ENCODE measurements around the gene RTBDN.

RTBDN gene

GRCh38 chr19:12792051-12792852 is 42.1 kb downstream of the RTBDN start:
- H3K27ac ChIP-seq: peak overlapping the region; percentile 91
- TF ChIP-seq, protein P1, sequence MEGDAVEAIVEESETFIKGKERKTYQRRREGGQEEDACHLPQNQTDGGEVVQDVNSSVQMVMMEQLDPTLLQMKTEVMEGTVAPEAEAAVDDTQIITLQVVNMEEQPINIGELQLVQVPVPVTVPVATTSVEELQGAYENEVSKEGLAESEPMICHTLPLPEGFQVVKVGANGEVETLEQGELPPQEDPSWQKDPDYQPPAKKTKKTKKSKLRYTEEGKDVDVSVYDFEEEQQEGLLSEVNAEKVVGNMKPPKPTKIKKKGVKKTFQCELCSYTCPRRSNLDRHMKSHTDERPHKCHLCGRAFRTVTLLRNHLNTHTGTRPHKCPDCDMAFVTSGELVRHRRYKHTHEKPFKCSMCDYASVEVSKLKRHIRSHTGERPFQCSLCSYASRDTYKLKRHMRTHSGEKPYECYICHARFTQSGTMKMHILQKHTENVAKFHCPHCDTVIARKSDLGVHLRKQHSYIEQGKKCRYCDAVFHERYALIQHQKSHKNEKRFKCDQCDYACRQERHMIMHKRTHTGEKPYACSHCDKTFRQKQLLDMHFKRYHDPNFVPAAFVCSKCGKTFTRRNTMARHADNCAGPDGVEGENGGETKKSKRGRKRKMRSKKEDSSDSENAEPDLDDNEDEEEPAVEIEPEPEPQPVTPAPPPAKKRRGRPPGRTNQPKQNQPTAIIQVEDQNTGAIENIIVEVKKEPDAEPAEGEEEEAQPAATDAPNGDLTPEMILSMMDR (conservative IDR thresholded peaks at IDR 0.05): no peak

DNA sequence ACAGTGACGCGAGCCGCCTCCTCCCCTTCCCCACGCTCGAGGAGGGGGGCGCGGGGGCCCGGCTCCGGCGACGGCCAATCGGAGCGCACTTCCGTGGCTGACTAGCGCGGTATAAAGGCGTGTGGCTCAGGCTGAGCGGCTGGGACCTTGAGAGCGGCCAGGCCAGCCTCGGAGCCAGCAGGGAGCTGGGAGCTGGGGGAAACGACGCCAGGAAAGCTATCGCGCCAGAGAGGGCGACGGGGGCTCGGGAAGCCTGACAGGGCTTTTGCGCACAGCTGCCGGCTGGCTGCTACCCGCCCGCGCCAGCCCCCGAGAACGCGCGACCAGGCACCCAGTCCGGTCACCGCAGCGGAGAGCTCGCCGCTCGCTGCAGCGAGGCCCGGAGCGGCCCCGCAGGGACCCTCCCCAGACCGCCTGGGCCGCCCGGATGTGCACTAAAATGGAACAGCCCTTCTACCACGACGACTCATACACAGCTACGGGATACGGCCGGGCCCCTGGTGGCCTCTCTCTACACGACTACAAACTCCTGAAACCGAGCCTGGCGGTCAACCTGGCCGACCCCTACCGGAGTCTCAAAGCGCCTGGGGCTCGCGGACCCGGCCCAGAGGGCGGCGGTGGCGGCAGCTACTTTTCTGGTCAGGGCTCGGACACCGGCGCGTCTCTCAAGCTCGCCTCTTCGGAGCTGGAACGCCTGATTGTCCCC is 42.9 kb downstream of the RTBDN start, which contains the start of gene JUNB:
Gene JUNB, plus strand, starts transcription at position 142 of the 706 bp plus-strand sequence. Its CDS starts 286 bp downstream, at position 428.
- peak within 1 kb of the TSS; percentile 91 for H3K27ac ChIP-seq
- TF ChIP-seq, protein P1 (conservative IDR thresholded peaks at IDR 0.05): no peak; the same call in 1 of the 2 replicates

GRCh38 chr19:12790628-12791344 is 43.6 kb downstream of the RTBDN start:
- TF ChIP-seq, protein P1 (conservative IDR thresholded peaks at IDR 0.05): no peak
- H3K27ac ChIP-seq: peak overlapping the region; percentile 91

DNA sequence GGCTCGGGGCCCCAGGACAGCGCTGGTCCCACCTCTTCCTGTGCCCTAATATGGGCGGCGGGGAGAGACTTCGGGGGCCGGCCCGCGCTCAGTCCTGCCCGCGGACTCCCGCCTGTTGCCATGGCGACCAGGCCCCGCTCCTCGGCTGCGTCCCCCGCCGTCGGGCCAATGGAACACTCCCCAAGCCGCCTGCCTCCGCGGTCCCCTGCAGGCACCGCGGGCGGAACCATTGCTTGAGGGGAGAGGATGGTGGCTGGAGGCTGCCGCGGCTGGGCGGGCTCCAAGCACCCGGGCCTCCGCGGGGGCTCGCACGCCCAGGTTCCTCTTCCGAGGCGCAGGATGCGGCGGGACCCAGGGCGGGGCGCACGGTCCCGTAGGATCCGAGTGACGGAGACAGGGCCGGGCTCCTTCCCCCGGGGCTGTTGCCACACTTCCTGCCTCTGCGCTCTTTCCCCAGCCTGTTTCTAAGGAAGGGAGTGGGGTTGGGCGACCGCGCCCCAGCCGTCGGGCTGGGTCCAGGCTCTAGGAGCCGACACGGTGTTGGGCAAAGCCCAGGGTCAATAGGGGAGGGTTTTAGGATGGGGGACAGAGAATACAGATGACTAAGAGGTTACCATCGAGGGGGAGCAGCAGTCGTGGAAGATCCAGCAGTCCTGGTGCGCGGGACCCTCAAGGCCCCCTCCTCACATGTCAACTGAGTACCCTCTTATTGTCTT is 44.3 kb downstream of the RTBDN start:
- TF ChIP-seq, protein P1 (conservative IDR thresholded peaks at IDR 0.05): no peak
- peak overlapping the region; percentile 91 for H3K27ac ChIP-seq

GRCh38 chr19:12789098-12789903 is 45.1 kb downstream of the RTBDN start:
- peak overlapping the region; percentile 91 for H3K27ac ChIP-seq

DNA sequence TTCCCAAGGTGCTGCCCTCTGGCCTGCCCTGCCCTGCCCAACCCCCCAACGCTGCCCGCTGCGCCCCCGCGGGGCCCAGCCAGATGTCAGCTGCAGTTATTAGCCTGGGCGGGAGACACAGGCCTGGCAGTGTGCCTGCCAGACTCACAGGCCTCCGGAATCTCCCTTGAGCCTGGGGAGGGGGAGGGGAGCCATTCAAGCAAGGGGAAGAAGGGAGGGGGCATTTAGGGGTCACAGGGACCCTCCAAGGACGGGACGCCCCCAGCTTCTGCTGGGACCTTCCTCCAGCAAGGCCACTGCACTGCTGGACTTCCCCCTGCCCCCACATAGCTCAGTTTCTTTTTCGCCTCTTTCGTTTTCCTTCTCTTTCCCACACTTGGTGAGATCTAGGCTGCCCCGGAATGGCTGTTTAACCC is 45.7 kb downstream of the RTBDN start:
- TF ChIP-seq, protein P1 (conservative IDR thresholded peaks at IDR 0.05): no peak
- peak overlapping the region; percentile 91; the same call in 1 of the 2 replicates for H3K27ac ChIP-seq

More at GRCh38 chr19:12789098-12789903, 45.1 kb downstream of the RTBDN start:
- TF ChIP-seq, protein P1 (conservative IDR thresholded peaks at IDR 0.05): no peak

Data from VCaP (cell line).